GM10266 (cell line): Measurements from ENCODE around the gene TDP1.

Experiments used
- DNase-seq: peaks from one replicate; pipeline ENCODE4 v3.0.0; 2012; ENCODE audit errors: extremely low spot score
- TF ChIP-seq, protein P1 (sequence below): IDR thresholded peaks from 2 replicates; pipeline ENCODE4 v1.5.1; 2012; ENCODE audit warnings: mild to moderate bottlenecking, low read depth; ENCODE audit not compliant: control insufficient read depth, insufficient read depth; ENCODE audit errors: missing control alignments

TDP1 gene

DNA sequence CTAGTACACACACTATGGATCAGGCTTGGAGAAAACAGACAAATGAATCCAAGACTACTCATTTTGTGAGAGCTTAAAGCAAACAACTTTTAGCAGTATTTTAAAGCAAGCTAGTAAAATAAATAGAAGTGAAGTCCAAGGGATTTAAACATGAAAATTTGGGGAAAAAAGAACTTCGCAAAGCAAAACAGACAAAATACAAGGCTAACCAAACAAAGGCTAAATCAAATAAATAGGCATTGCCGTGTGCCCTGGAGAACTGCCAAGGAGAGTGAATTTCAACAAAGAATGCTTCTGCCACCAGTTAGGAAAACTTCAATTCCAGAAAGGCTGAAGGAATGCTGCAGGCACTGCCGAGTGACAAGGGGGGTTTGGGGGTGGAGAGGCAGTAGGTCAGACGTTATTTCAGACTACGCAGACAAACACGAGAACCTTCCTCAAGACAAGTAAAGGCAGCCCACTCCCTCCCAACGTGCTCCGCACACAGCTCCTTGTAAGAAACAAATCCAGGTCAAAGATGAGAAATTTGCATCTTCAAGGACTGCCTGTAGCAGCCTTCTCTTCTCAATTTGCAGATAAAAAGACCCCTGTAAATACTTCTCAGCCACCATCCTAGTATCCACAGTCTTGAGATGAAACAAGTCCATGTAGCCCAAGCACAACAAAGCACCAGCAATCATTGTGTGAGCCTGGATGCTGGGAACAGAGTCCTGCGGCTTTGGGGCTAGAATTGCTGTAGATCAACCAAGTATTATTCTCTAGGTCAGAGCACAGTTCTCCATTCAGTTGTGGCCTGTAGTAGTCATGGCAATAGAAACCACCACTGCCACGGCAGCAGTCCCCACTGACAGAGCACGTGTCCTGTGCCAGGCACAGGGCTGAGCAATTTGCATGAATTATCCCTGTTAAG is 44.5 kb upstream of the TDP1 start:
- DNase-seq, result no peak
- TF ChIP-seq, protein P1, sequence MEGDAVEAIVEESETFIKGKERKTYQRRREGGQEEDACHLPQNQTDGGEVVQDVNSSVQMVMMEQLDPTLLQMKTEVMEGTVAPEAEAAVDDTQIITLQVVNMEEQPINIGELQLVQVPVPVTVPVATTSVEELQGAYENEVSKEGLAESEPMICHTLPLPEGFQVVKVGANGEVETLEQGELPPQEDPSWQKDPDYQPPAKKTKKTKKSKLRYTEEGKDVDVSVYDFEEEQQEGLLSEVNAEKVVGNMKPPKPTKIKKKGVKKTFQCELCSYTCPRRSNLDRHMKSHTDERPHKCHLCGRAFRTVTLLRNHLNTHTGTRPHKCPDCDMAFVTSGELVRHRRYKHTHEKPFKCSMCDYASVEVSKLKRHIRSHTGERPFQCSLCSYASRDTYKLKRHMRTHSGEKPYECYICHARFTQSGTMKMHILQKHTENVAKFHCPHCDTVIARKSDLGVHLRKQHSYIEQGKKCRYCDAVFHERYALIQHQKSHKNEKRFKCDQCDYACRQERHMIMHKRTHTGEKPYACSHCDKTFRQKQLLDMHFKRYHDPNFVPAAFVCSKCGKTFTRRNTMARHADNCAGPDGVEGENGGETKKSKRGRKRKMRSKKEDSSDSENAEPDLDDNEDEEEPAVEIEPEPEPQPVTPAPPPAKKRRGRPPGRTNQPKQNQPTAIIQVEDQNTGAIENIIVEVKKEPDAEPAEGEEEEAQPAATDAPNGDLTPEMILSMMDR, result no peak

DNA sequence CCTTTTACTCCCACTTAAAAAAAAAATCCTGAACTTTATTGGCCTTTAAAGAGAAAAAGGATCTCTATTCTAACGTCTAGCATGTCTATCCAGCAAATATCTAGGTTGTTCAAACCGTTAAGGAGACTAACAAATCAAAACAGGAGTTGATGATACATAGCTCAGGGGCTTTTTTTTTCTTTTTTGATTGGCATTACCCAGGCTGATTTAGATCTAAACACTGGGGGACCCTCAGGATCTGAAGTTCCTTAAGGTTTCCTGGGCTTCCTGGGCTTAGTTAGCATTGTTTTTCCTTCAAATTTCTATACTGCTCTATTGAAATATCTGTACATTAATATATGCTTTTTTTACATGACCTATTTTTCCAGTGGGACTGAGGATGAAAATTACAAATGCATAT is 43.5 kb upstream of the TDP1 start:
- TF ChIP-seq, protein P1, result no peak
- DNase-seq, result no peak

GRCh38 chr14:89912667-89913211 is 43.0 kb upstream of the TDP1 start:
- TF ChIP-seq, protein P1, result no peak
- no peak for DNase-seq

- TF ChIP-seq, protein P1, result peak; percentile 89
- peak; percentile 52 for DNase-seq
These were observed 40.4 kb upstream of the TDP1 start for GRCh38 chr14:89915114-89915878.

GRCh38 chr14:89918721-89919120 is 37.0 kb upstream of the TDP1 start:
- TF ChIP-seq, protein P1, result no peak

GRCh38 chr14:89920056-89920455 is 35.7 kb upstream of the TDP1 start:
- DNase-seq, result no peak
- TF ChIP-seq, protein P1, result no peak

More at GRCh38 chr14:89918721-89919120, 37.0 kb upstream of the TDP1 start:
- DNase-seq, result no peak
